ENCODE results near the gene PRDM16.

PRDM16 gene

GRCh38 chr1:3242408-3243260 is 173.6 kb downstream of the PRDM16 start:
- H3K4me3 ChIP-seq (ENCODE audit: low read depth, low read length), result no peak overlapping the region
- DNase-seq (ENCODE audit: low read depth), result no peak

GRCh38 chr1:3243304-3243703 is 174.3 kb downstream of the PRDM16 start:
- no peak overlapping the region for H3K4me3 ChIP-seq (ENCODE audit: low read depth, low read length)
- DNase-seq (ENCODE audit: low read depth), result no peak

GRCh38 chr1:3244025-3244926 is 175.3 kb downstream of the PRDM16 start:
- no peak overlapping the region for H3K4me3 ChIP-seq (ENCODE audit: low read depth, low read length)

GRCh38 chr1:3244927-3245315 is 175.9 kb downstream of the PRDM16 start:
- no peak overlapping the region for H3K4me3 ChIP-seq (ENCODE audit: low read depth, low read length)
- DNase-seq (ENCODE audit: low read depth), result no peak

More at GRCh38 chr1:3244025-3244926, 175.3 kb downstream of the PRDM16 start:
- no peak for DNase-seq (ENCODE audit: low read depth)

- H3K4me3 ChIP-seq (ENCODE audit: low read depth, low read length), result no peak overlapping the region
- no peak for DNase-seq (ENCODE audit: low read depth)
Measured at GRCh38 chr1:3245344-3245743, 176.3 kb downstream of the PRDM16 start.

- DNase-seq (ENCODE audit: low read depth), result no peak
- H3K4me3 ChIP-seq (ENCODE audit: low read depth, low read length), result no peak overlapping the region
Measured at GRCh38 chr1:3245768-3246167, 176.8 kb downstream of the PRDM16 start.

GRCh38 chr1:3246251-3246650 is 177.2 kb downstream of the PRDM16 start:
- no peak overlapping the region for H3K4me3 ChIP-seq (ENCODE audit: low read depth, low read length)
- DNase-seq (ENCODE audit: low read depth), result no peak

- no peak for DNase-seq (ENCODE audit: low read depth)
- H3K4me3 ChIP-seq (ENCODE audit: low read depth, low read length), result no peak overlapping the region
Measured at GRCh38 chr1:3247521-3248121, 178.6 kb downstream of the PRDM16 start.

GRCh38 chr1:3248155-3249141 is 179.4 kb downstream of the PRDM16 start:
- no peak overlapping the region for H3K4me3 ChIP-seq (ENCODE audit: low read depth, low read length)
- no peak for DNase-seq (ENCODE audit: low read depth)

GRCh38 chr1:3249231-3249630 is 180.2 kb downstream of the PRDM16 start:
- no peak for DNase-seq (ENCODE audit: low read depth)
- no peak overlapping the region for H3K4me3 ChIP-seq (ENCODE audit: low read depth, low read length)

- DNase-seq (ENCODE audit: low read depth), result no peak
- H3K4me3 ChIP-seq (ENCODE audit: low read depth, low read length), result no peak overlapping the region
Measured at GRCh38 chr1:3249631-3250501, 180.9 kb downstream of the PRDM16 start.

GRCh38 chr1:3250624-3251023 is 181.6 kb downstream of the PRDM16 start:
- no peak overlapping the region for H3K4me3 ChIP-seq (ENCODE audit: low read depth, low read length)
- no peak for DNase-seq (ENCODE audit: low read depth)

GRCh38 chr1:3251099-3251806 is 182.2 kb downstream of the PRDM16 start:
- no peak for DNase-seq (ENCODE audit: low read depth)
- no peak overlapping the region for H3K4me3 ChIP-seq (ENCODE audit: low read depth, low read length)

GRCh38 chr1:3251807-3252428 is 182.9 kb downstream of the PRDM16 start:
- no peak for DNase-seq (ENCODE audit: low read depth)
- no peak overlapping the region for H3K4me3 ChIP-seq (ENCODE audit: low read depth, low read length)

GRCh38 chr1:3255680-3256079 is 186.7 kb downstream of the PRDM16 start:
- H3K4me3 ChIP-seq (ENCODE audit: low read depth, low read length), result no peak overlapping the region
- no peak for DNase-seq (ENCODE audit: low read depth)

- H3K4me3 ChIP-seq (ENCODE audit: low read depth, low read length), result no peak overlapping the region
- no peak for DNase-seq (ENCODE audit: low read depth)
Measured at GRCh38 chr1:3257788-3258187, 188.8 kb downstream of the PRDM16 start.

GRCh38 chr1:3258386-3259003 is 189.5 kb downstream of the PRDM16 start:
- no peak for DNase-seq (ENCODE audit: low read depth)
- H3K4me3 ChIP-seq (ENCODE audit: low read depth, low read length), result no peak overlapping the region
